Stimulated activated CD4-positive, alpha-beta T cell treated with anti-CD3 and anti-CD28 coated beads, Interleukin-4, amount 100 ng/mL, for 24 hours (primary cell): Measurements from ENCODE around the gene SCP2.
A peak's percentile ranks its signal among the peaks of the same experiment; 100 is the strongest.
"Not testable (repeated sequence)": the region's sequence is repeated elsewhere in the genome, so short reads cannot be mapped to it uniquely, and the experiment has no call there.

Experiments used
- DNase-seq: peaks from one replicate; pipeline ENCODE4 v3.0.0-alpha.2; 2020

Gene SCP2

GRCh38 chr1:52976183-52977035 is 49.3 kb downstream of the SCP2 start:
- DNase-seq = no peak

- DNase-seq = no peak
These were observed 51.0 kb downstream of the SCP2 start for GRCh38 chr1:52978045-52978444.

GRCh38 chr1:52992733-52993132 is 65.7 kb downstream of the SCP2 start:
- DNase-seq = not testable (repeated sequence)

GRCh38 chr1:52994656-52995055 is 67.6 kb downstream of the SCP2 start:
- DNase-seq = no peak

- DNase-seq = no peak
These were observed 69.6 kb downstream of the SCP2 start for GRCh38 chr1:52996653-52997052.

- DNase-seq = no peak
These were observed 74.1 kb downstream of the SCP2 start for GRCh38 chr1:53001128-53001527.

- not testable (repeated sequence) for DNase-seq
These were observed 79.5 kb downstream of the SCP2 start for GRCh38 chr1:53006612-53007011.

GRCh38 chr1:53010247-53010646 is 83.2 kb downstream of the SCP2 start:
- not testable (repeated sequence) for DNase-seq

GRCh38 chr1:53011175-53011574 is 84.1 kb downstream of the SCP2 start:
- no peak for DNase-seq

GRCh38 chr1:53014791-53015507 is 87.9 kb downstream of the SCP2 start:
- DNase-seq = peak; percentile 76

- DNase-seq = no peak
These were observed 88.4 kb downstream of the SCP2 start for GRCh38 chr1:53015508-53015860.

GRCh38 chr1:53016705-53017104 is 89.6 kb downstream of the SCP2 start:
- DNase-seq = no peak

- DNase-seq = no peak
These were observed 93.5 kb downstream of the SCP2 start for GRCh38 chr1:53020588-53020987.

GRCh38 chr1:53022179-53022578 is 95.1 kb downstream of the SCP2 start:
- no peak for DNase-seq

- DNase-seq = no peak
These were observed 96.5 kb downstream of the SCP2 start for GRCh38 chr1:53023546-53023945.

- no peak for DNase-seq
These were observed 97.0 kb downstream of the SCP2 start for GRCh38 chr1:53024117-53024516.

GRCh38 chr1:53025034-53025768 is 98.1 kb downstream of the SCP2 start:
- DNase-seq = no peak

- DNase-seq = no peak
These were observed 98.7 kb downstream of the SCP2 start for GRCh38 chr1:53025769-53026112.

GRCh38 chr1:53026254-53026653 is 99.2 kb downstream of the SCP2 start:
- no peak for DNase-seq

GRCh38 chr1:53031732-53032131 is 104.7 kb downstream of the SCP2 start:
- no peak for DNase-seq

- DNase-seq = no peak
These were observed 110.1 kb downstream of the SCP2 start for GRCh38 chr1:53037159-53037558.

- DNase-seq = no peak
These were observed 111.5 kb downstream of the SCP2 start for GRCh38 chr1:53038566-53038965.

- no peak for DNase-seq
These were observed 116.2 kb downstream of the SCP2 start for GRCh38 chr1:53043271-53043670.

GRCh38 chr1:53044926-53045325 is 117.8 kb downstream of the SCP2 start:
- DNase-seq = no peak
